Gastroesophageal sphincter (tissue), 4 donors: ENCODE results near the gene GCSAML. TPM values are rescaled to one million over a fixed set of nuclear protein-coding genes. Genes with fewer than 3 reads are reported as not detected.

Experiments used
- ATAC-seq: fragments of 150-250 bp; one replicate; pipeline ENCODE4 v1.9.1; 2016; ENCODE audit warnings: mild to moderate bottlenecking, moderate library complexity
- H3K27ac ChIP-seq, 4 donors: fragments of 200-600 bp; sonication (generic) in 3 of 4; 1 replicate in 3 of 4; 2 replicates in 1 of 4; pipeline ENCODE4 v1.5.1; 2016 to 2019
- H3K27me3 ChIP-seq: fragments of 200-600 bp; sonication (generic); one replicate; pipeline ENCODE4 v1.5.1; 2019
- H3K36me3 ChIP-seq, 2 donors: fragments of 200-600 bp; sonication (generic); one replicate each; pipeline ENCODE4 v1.5.1; 2019; ENCODE audit warnings: control low read depth in 1 of 2
- H3K4me1 ChIP-seq, 3 donors: fragments of 200-600 bp; sonication (generic); 1 replicate in 2 of 3; 2 replicates in 1 of 3; pipeline ENCODE4 v1.5.1; 2016 to 2019; ENCODE audit warnings: control low read depth in 2 of 3
- H3K4me3 ChIP-seq, 2 donors: fragments of 200-600 bp; sonication (generic); one replicate each; pipeline ENCODE4 v1.5.1; 2019; ENCODE audit warnings: mild to moderate bottlenecking in 1 of 2, moderate library complexity in 1 of 2
- H3K9me3 ChIP-seq, 3 donors: fragments of 200-600 bp; sonication (generic); one replicate each; pipeline ENCODE4 v1.5.1; 2017 to 2019; ENCODE audit warnings: control low read depth in 2 of 3
- CTCF ChIP-seq, 4 experiments: fragments of 200-600 bp in 2 of 4; fragments of 450-650 bp in 2 of 4; sonication (generic) in 1 of 4; IDR thresholded peaks; one replicate each; pipeline ENCODE4 v1.5.1; 2017 to 2019; ENCODE audit warnings: antibody characterized with exemption in 4 of 4, mild to moderate bottlenecking in 2 of 4, moderate library complexity in 2 of 4
- EP300 ChIP-seq: sonication (generic); formaldehyde crosslinking; IDR thresholded peaks from one replicate; pipeline ENCODE4 v1.6.1; 2017; ENCODE audit warnings: antibody characterized with exemption, mild to moderate bottlenecking
- POLR2A ChIP-seq, 2 donors: fragments of 450-650 bp; IDR thresholded peaks; one replicate each; pipeline ENCODE4 v1.6.1; 2017; ENCODE audit warnings: antibody characterized with exemption in 2 of 2, mild to moderate bottlenecking in 2 of 2, moderate library complexity in 1 of 2
- POLR2AphosphoS5 ChIP-seq: sonication (generic); formaldehyde crosslinking; IDR thresholded peaks from one replicate; pipeline ENCODE4 v1.6.1; 2017; ENCODE audit warnings: antibody characterized with exemption
- WGBS, 2 donors: methylation state at CpG; one replicate each; pipeline ENCODE4 v1.1.5; 2018; ENCODE audit warnings: low coverage in 1 of 2; 5-methylcytosine and 5-hydroxymethylcytosine counted together
- total RNA-seq, 4 donors: library from RNA; depleted of rRNA; stranded (reverse); fragments of >200 nt; gene quantifications; one replicate each; pipeline ENCODE4 v1.1.0, GENCODE V29; 2016

Gene GCSAML
- total RNA-seq, 4 donors from 2014 or later = 0.31 to 4.1 (median 0.69) TPM

- ATAC-seq = no peak
- TF ChIP-seq CTCF (IDR thresholded peaks at IDR 0.05) = no peak
- no peak for TF ChIP-seq POLR2AphosphoS5
- no peak for TF ChIP-seq POLR2A (IDR thresholded peaks at IDR 0.05)
- no peak for TF ChIP-seq EP300
- H3K9me3 ChIP-seq = peaks cover 0 to 6% (median 0%) of the 10 kb centered on the region in 3 donors
- H3K36me3 ChIP-seq = no peaks in the 10 kb centered on the region
- H3K4me3 ChIP-seq = no peak overlapping the region
- peaks cover 28% of the 10 kb centered on the region for H3K27me3 ChIP-seq
- WGBS, 2 donors = 56 to 65% methylated on average over 2 of the region's 2 CpGs
- H3K4me1 ChIP-seq = no peaks in the 10 kb centered on the region
- no peak overlapping the region for H3K27ac ChIP-seq
Measured at GRCh38 chr1:247528812-247529474, 20.0 kb upstream of the GCSAML start.

DNA sequence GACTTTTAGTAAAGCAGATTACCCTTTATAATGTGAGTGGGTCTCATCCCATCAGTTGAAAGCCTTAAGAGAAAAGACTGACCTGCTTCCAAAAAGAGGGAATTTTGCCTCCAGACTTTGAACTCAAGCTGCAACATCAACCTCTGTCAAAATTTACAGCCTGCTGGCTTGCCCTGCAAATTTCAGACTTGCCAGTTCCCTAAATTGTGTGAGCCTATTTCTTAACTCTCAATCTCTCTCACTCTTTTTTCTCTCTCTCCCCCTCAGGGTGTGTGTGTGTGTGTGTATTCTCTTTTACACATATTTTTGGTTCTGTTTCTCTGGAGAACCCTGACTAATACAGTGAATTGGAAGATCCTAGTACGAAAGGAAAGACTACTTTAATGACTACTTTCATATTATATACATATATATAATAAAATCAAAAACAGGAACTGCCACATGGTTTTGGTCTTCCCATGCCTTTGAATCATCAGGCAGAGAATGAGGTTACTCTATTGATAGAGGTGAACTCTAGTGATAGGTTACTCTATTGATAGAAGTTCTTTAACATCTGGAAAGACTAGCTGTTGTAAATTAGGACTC, 19.1 kb upstream of the GCSAML start:
- Histone ChIP-seq H3K27ac (no peak overlapping the region), H3K4me1 (no peaks in the 10 kb centered on the region), H3K27me3 (peaks cover 28% of the 10 kb centered on the region), H3K36me3 (no peaks in the 10 kb centered on the region), H3K4me3 (no peak overlapping the region), H3K9me3 (peaks cover 0 to 6% (median 0%) of the 10 kb centered on the region in 3 donors)
- TF ChIP-seq CTCF (IDR thresholded peaks at IDR 0.05) = no peak
- TF ChIP-seq EP300 = no peak
- TF ChIP-seq POLR2AphosphoS5 = no peak
- no peak for TF ChIP-seq POLR2A (IDR thresholded peaks at IDR 0.05)
- ATAC-seq = no peak
- WGBS, 2 donors = 60 to 83% methylated on average over 1 of the region's 1 CpG

GRCh38 chr1:247530785-247531184, 18.1 kb upstream of the GCSAML start:
- TF ChIP-seq CTCF (IDR thresholded peaks at IDR 0.05) = no peak
- TF ChIP-seq POLR2A (IDR thresholded peaks at IDR 0.05) = no peak
- no peak for TF ChIP-seq EP300
- no peak for TF ChIP-seq POLR2AphosphoS5
- peaks cover 0 to 6% (median 0%) of the 10 kb centered on the region in 3 donors for H3K9me3 ChIP-seq
- H3K27me3 ChIP-seq = peaks cover 28% of the 10 kb centered on the region
- ATAC-seq = no peak
- H3K4me3 ChIP-seq = no peak overlapping the region
- no peaks in the 10 kb centered on the region for H3K4me1 ChIP-seq
- H3K36me3 ChIP-seq = no peaks in the 10 kb centered on the region
- 50% methylated on average over 5 of the region's 41 CpGs; no CpG with 5 or more reads in 1 of the 2 donors for WGBS, 2 donors
- no peak overlapping the region for H3K27ac ChIP-seq

DNA sequence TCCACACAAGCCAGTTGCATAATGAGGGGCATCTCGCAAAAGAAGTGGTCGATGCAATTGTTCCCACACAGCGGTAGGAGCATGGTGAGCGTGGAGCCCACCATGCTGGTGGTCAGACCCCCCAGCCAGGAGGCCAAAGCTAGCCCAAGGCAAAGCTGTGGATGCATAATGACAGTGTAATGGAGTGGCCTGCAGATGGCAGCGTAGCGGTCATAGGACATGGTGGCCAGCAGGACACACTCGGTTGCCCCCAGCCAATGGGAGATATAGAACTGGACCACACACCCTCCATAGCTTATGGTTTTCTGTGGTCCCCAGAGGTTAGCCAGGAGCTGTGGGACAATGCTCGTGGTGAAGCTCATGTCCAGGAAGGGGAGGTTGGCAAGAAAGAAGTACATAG, 17.0 kb upstream of the GCSAML start:
- H3K36me3 ChIP-seq = no peaks in the 10 kb centered on the region
- H3K27me3 ChIP-seq = peaks cover 21% of the 10 kb centered on the region
- H3K4me3 ChIP-seq = no peak overlapping the region
- no peaks in the 10 kb centered on the region for H3K4me1 ChIP-seq
- WGBS, 2 donors = 94 to 100% methylated on average over 3 to 5 of the region's 8 CpGs
- TF ChIP-seq POLR2AphosphoS5 (no peak), EP300 (no peak)
- no peak for ATAC-seq
- H3K27ac ChIP-seq = no peak overlapping the region
- H3K9me3 ChIP-seq = peaks cover 0 to 6% (median 0%) of the 10 kb centered on the region in 3 donors

DNA sequence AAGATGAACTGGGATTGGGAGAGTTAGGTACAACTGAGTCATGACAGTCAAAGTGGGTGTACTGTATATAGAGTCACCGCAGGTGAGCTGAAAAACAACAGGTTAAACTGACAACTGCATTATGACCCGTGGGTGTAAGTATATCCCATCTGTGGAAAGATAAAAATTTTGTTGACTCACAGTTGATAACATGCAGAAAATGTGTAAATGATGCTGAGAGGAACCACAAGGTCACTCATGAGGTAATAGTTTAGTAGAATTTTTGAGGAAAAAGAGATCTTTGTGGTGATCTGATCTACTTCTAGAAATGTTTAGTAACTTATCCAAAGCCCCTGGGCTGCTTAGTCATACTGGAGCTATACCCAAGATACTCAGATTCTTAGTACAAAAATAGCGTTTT, 13.5 kb upstream of the GCSAML start:
- no peak for TF ChIP-seq POLR2AphosphoS5
- no peak for TF ChIP-seq POLR2A (IDR thresholded peaks at IDR 0.05)
- no peak overlapping the region for H3K4me3 ChIP-seq
- H3K36me3 ChIP-seq = no peaks in the 10 kb centered on the region
- H3K27ac ChIP-seq = no peak overlapping the region
- no peaks in the 10 kb centered on the region for H3K4me1 ChIP-seq
- no peak for ATAC-seq
- peaks cover 20% of the 10 kb centered on the region for H3K27me3 ChIP-seq
- 59 to 67% methylated on average over 3 of the region's 3 CpGs for WGBS, 2 donors
- peaks cover 0 to 6% (median 0%) of the 10 kb centered on the region in 3 donors for H3K9me3 ChIP-seq

- no peak within 1 kb of the TSS for H3K27ac ChIP-seq
- H3K36me3 ChIP-seq = no peaks in the 10 kb centered on the region
- H3K27me3 ChIP-seq = peaks cover 11% of the 10 kb centered on the region
- no peak for ATAC-seq
- H3K4me1 ChIP-seq = no peaks in the 10 kb centered on the region
- no peak within 1 kb of the TSS for H3K4me3 ChIP-seq
- TF ChIP-seq POLR2AphosphoS5 (no peak), EP300 (no peak), POLR2A (IDR thresholded peaks at IDR 0.05) (no peak), CTCF (IDR thresholded peaks at IDR 0.05) (no peak)
- 70 to 79% methylated on average over 2 of the region's 2 CpGs for WGBS, 2 donors
- no peaks in the 10 kb centered on the region for H3K9me3 ChIP-seq
Measured at GRCh38 chr1:247536340-247536739, 12.6 kb upstream of the GCSAML start, which contains the start of gene OR2C3. OR2C3 (minus strand) TSS chr1:247536440; CDS start chr1:247532511, 3,929 bp downstream.
